ENCODE results near the gene ORM1. TPM values are rescaled to one million over a fixed set of nuclear protein-coding genes. Genes with fewer than 3 reads are reported as not detected.

ORM1 gene
- total RNA-seq, 3 donors from 2014 or later = 2.8 TPM; not detected in 2

DNA sequence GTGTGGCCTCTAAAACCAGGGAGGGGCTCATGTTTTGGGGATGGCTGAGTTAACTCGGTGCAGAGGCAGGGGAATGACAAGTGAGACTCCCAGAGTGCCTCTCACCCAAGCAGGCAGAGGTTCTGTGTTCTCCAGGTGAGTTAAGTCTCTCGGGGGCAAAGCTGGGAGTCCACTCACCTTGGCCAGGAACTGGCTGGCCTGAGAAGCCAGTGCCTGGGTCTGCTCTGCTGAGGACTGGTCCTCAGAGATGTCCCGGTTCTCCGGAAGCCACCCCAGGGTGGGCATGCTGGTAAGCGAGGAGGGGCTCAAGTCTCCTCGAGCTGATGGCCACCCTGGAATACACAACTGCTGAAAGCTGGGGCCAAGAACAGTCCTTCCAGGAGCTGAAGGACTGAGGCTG is 44.5 kb downstream of the ORM1 start:
- Histone ChIP-seq H3K4me1 (ENCODE audit: low read depth) (peaks cover 26% of the 10 kb centered on the region), H3K9me3 (no peaks in the 10 kb centered on the region), H3K4me3 (no peak overlapping the region), H3K36me3 (ENCODE audit: low read depth) (peaks cover 5% of the 10 kb centered on the region)
- no peak for DNase-seq
- no peak for ATAC-seq
- intact Hi-C loops (cut with DNase I, micrococcal nuclease) = no loop called here
- TF ChIP-seq, protein P1, sequence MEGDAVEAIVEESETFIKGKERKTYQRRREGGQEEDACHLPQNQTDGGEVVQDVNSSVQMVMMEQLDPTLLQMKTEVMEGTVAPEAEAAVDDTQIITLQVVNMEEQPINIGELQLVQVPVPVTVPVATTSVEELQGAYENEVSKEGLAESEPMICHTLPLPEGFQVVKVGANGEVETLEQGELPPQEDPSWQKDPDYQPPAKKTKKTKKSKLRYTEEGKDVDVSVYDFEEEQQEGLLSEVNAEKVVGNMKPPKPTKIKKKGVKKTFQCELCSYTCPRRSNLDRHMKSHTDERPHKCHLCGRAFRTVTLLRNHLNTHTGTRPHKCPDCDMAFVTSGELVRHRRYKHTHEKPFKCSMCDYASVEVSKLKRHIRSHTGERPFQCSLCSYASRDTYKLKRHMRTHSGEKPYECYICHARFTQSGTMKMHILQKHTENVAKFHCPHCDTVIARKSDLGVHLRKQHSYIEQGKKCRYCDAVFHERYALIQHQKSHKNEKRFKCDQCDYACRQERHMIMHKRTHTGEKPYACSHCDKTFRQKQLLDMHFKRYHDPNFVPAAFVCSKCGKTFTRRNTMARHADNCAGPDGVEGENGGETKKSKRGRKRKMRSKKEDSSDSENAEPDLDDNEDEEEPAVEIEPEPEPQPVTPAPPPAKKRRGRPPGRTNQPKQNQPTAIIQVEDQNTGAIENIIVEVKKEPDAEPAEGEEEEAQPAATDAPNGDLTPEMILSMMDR (IDR thresholded peaks at IDR 0.05) = no peak

DNA sequence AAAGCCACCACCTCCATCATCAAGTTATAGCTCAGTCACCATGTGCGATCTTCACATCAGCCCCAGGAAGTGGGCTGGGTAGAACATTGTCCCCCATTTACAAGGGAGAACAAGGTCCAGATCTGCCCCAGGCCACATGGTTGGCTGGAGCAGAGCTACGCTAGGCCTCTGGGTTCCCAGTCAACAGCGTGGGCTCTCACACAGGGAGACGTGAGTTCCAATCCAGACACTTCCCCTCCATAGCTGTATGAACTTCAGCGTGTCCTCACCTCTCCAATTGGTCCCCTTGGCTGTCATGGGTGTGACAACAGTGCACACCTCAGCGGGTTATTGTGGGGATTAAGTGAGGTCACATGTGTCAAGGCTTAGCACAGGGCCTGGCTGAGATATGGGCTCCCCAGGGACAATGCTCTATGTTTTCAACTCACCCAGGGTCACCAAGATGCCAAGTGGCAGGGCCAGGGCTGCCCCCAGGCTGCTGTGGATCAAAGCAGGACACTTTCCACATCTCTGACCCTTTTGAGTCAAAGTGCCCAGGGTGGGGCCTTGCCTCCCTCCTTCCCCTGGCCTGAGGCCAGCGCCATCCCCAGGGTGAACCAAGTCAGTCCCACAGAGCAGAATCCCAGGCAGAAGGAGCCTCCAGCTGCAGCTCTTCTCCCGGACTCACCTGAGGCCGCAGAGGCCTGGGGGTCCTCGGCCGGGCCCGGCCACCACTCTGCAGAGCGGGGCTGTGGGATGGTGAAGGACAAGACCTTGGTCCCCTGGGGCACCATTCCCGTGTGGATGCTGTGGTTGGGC is 45.1 kb downstream of the ORM1 start:
- TF ChIP-seq, protein P1 (IDR thresholded peaks at IDR 0.05) = no peak
- intact Hi-C loops (cut with DNase I, micrococcal nuclease) = no loop called here
- no peak for ATAC-seq

DNA sequence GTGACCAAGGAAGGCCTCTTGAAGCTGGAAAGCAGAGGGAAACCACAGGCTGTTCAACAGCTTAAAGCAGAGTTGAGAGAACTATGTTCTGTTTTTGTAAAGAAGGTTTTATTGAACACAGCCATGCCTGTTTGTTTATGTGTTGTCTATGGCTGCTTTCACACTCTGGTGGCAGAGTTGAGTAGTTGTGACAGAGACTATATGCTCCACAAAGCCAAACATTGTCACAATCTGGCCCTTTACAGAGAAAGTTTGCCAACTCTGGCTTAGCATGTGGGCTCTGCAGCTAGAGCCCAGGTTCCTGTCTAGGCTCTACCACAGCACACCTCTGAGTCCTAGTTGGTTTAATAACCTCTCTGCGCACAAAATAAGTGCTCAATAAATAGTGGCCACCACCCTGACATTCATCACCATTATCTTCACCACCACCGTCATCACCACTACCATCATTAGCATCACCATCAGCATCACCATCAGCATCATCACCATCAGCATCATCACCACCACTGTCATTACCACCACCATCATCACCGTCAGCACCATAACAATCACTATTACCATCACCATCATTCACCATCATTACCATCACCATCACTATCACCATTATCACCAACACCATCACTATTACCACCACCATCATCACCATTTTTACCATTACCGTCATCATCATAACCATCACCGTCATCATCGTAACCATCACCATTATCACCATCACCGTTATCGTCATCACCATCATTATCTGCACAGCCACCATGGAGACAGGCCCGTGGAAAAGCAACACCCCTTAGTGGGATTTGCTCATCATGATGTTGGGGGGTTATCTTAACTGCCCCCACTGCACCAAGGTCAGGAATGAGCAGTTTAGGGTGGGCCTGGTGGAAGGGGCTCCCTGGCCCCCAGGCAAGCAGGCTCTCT is 46.6 kb downstream of the ORM1 start:
- DNase-seq (no peak), ATAC-seq (no peak)
- H3K9me3 ChIP-seq = no peaks in the 10 kb centered on the region
- intact Hi-C loops (cut with DNase I, micrococcal nuclease) = no loop called here
- no peak overlapping the region for H3K4me3 ChIP-seq
- H3K36me3 ChIP-seq (ENCODE audit: low read depth) = peaks cover 8% of the 10 kb centered on the region
- TF ChIP-seq, protein P1 (IDR thresholded peaks at IDR 0.05) = no peak
- peaks cover 29% of the 10 kb centered on the region for H3K4me1 ChIP-seq (ENCODE audit: low read depth)

More for the DNA sequence above, 45.1 kb downstream of the ORM1 start:
- Histone ChIP-seq H3K9me3 (no peaks in the 10 kb centered on the region), H3K4me3 (no peak overlapping the region), H3K4me1 (ENCODE audit: low read depth) (peaks cover 28% of the 10 kb centered on the region), H3K36me3 (ENCODE audit: low read depth) (peaks cover 5% of the 10 kb centered on the region)
- no peak for DNase-seq

DNA sequence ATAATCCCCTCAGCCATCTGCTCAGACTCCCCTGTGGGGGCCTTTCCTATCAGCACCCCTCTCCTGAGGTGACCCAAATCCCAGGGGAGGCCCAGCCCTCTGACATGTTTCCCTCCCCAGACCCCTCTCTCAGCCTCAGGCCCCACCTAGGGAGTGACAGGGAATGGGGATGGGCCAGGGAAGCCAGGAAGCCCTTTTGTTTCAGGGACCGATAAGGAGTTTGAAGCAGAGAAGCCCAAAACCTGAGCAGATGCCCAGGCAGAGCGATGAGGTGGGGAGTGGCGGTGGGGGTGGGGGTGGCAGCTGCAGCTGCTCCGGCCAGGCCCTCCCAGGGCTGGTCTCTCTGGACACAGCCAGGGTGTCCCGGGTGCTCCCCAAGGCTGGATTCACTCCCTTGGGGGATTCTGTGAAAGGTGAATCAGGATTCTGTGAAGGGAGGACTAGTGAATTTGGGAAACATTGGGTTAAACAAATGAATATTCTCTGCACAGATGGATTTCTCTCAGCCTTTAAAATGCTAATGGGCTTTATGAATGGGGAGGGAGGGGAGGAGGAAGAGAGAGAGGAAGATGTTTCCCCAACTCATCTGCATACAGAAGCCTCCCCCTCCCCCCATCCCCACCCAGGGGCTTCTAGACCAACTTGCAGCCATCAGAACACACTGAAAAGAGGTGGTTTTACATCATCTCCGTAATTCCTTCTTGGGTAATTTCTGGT is 47.5 kb downstream of the ORM1 start:
- Histone ChIP-seq H3K9me3 (no peaks in the 10 kb centered on the region), H3K36me3 (ENCODE audit: low read depth) (peaks cover 8% of the 10 kb centered on the region), H3K4me1 (ENCODE audit: low read depth) (peaks cover 29% of the 10 kb centered on the region), H3K4me3 (no peak overlapping the region)
- no peak for DNase-seq
- intact Hi-C loops (cut with DNase I, micrococcal nuclease) = no loop called here
- no peak for ATAC-seq
- TF ChIP-seq, protein P1 (IDR thresholded peaks at IDR 0.05) = no peak

DNA sequence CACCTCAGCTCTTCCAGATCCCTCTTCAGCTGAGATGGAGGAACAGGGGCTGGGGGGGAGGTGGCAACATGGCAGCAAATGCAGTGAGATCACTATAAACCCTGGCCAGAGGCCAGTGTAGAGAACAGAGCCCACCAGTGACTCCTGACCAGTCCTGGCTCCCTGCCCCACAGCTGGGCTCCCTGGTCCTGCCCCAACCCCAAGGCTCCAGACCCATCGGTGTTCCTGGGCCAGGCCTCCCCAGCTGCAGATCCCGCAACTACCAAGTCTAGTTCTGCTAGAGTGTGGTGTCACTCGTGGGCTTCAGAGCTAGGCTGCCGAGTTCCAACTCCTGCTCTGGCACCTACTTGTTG is 48.0 kb downstream of the ORM1 start:
- intact Hi-C loops (cut with DNase I, micrococcal nuclease) = no loop called here
- Histone ChIP-seq H3K9me3 (no peaks in the 10 kb centered on the region), H3K36me3 (ENCODE audit: low read depth) (peaks cover 8% of the 10 kb centered on the region), H3K4me1 (ENCODE audit: low read depth) (peaks cover 27% of the 10 kb centered on the region), H3K4me3 (no peak overlapping the region)
- peak in 1 of 3 donors; percentile 53 for DNase-seq
- TF ChIP-seq, protein P1 (IDR thresholded peaks at IDR 0.05) = no peak
- ATAC-seq = no peak

Data from mucosa of descending colon (tissue), 3 donors.